DMS153 treated with DMSO at 0.1 percent for 48 hours (cell line): ENCODE measurements around the gene PDCL2.

Experiments used
- DNase-seq: peaks from one replicate; lab custom pipeline; 2025; ENCODE audit not compliant: unreplicated experiment; lab: John Stamatoyannopoulos, UW

Gene PDCL2

DNA sequence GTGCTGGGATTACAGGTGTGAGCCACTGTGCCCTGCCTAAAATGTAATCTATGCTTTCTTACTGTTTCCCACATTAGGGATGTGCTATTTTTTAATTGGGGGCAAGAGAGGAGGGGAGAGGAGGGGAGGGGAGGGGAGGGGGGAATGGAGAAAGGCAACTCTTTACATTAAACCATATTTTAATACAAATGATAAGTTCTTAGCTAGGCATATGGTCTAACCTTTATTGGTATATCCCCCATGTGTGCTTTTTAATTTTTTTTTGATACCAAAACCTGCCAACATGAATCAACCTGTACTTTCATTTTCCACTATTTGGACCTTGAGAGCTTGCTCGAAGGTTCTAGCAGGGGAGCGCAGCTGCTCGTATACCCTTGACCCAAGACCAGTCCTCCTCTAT lies 51.8 kb downstream of the PDCL2 start:
- DNase-seq, result no peak

DNA sequence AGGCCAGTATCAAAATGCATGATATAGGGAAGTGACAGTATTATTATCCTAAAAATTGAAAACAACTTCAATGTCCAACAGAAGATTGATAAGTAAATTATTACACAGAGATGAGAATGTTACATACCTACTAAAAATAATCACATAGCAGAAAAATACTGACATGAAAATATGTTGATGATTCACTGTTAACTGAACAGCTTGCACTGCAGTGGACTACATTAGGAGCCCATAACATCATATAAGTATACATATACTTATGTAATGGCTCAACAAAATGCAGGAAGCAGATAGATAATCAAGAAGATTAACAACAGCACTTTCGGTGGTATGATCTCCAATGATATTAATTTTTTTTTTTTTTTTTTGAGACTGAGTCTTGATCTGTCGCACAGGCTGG lies 52.4 kb downstream of the PDCL2 start:
- DNase-seq, result no peak

DNA sequence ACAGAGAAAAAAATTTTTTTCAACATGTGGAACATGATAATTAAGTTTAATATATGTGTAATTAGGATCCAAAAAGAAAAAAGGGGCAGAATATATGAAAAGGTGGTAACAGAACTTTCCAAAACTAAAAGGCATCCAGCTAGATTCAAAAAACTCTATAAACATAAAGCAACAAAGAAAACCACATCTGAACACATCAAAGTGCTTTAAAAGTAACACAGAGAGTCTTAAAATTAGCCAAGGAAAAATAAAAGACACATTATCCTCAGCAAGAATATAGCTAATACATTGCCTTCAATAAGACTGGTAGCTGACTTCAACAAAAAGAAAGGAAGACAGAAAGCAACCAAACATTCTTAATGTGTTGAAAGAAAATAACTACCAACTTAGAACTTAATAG lies 53.5 kb downstream of the PDCL2 start:
- DNase-seq, result no peak

DNA sequence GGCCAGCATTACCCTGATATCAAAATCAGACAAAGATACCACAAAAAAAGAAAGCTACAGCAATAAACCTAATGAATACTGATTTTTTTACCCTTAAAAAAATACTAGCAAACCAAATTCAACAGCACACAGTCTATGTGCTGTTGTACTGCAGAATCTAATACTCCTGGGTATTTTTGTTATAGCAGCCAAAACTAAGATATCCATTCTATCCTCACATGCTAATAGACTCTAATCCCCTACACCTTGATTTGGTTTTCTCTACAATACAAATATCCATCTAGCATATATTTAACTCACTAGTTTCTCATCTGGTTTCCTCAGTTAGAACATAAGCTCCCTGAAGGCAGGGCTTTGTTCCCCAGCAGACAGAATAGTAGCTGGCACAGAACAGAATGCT lies 57.7 kb downstream of the PDCL2 start:
- DNase-seq, result no peak

DNA sequence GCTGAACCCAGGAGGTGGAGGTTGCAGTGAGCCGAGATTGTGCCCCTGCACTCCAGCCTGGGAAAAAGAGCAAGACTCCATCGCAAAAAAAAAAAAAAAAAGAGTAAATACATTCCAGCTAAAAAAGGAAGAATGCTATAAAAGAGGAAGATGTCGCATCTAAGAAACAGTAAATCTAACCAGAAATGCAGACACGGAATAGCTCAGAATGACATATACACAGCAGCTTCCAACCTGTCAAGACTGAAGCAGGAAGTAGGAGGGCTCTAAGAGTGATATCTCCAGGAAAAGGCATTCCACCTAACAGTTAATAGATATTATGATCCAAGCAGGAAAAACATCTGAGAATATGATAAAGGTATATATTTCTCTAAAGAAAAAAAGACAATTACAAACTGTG lies 61.4 kb downstream of the PDCL2 start:
- no peak for DNase-seq

DNA sequence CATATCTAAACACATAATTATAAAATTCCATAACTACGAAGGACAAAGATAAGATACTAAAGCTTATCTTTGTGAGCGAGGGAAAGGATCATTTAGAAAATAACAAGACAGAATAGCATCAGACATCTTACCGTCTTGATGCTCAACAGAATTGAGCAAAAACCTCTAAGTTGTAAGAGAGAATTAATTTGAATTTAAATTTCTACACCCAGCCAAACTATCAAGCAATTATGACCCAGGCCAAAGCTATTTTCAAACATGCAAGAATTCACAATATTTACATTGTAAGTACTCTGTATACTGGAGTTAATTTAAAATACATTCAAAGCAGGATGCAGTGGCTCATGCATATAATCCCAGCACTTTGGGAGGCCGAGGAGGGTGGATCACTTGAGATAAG lies 61.9 kb downstream of the PDCL2 start:
- DNase-seq, result no peak

DNA sequence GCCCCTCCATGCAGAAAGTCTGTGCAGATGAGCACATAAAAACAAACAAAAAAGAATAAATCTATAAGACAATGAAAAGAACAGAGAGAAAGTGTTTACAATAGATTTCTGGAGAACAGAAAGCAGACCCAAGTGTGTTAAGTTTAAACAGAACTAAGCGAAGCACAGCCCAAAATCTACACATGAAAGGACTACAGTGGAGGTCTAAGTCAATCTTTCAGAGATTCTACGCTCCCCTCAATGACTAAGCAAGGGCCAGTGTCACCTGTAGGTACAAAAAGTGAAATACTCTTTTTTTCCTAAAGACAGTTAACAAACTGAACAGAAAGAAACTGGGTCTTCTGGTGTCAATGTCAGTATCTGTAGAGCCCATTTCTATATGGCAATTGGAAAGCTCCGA lies 63.6 kb downstream of the PDCL2 start:
- DNase-seq, result no peak

DNA sequence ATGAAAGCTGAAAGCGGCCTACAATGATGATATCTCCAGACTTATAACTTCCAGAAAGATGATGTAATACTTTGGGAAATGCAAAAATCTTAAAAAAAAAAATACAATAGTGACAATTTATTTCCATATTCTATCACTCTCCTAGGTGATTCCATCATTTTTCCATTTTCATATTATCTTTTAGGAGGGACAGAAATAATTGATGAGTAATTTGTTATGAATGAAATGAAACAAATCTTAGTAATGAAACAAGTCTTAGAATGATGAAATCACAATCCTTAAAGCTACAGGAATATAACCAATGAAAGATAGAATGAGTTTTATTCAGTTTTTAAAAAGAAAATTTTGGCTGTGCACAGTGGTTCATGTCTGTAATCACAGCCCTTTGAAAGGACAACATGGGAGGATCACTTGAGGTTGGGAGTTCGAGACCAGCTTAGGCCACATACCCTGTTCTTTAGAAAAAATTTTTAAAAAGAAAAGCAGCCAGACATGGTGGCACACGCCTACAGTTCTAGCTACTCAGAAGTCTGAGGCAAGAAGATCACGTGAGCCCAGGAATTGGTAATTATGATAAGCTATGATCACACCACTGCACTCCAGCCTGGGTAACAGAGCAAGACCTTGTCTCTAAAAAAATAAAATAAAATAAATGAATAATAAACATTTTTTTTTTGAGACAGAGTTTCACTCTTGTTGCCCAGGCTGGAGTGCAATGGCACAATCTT lies 67.0 kb downstream of the PDCL2 start:
- DNase-seq, result no peak

DNA sequence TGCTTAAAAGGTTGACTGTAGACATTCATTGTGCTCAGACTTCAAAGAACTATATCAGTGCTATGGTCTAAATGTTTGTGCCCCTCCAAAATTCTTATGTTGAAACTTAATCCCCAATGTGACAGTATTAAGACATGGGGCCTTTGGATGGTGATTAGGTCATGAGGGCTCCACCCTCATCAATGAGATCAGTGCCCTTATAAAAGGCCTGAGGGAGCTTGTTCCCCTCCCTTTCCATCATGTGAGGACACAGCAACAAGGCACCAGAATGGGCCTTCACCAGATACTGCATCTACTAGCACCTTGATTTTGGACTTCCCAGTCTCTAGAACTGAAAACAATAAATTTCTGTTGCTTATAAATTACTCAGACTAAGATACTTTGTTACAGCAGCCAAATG lies 73.6 kb downstream of the PDCL2 start:
- DNase-seq, result no peak

DNA sequence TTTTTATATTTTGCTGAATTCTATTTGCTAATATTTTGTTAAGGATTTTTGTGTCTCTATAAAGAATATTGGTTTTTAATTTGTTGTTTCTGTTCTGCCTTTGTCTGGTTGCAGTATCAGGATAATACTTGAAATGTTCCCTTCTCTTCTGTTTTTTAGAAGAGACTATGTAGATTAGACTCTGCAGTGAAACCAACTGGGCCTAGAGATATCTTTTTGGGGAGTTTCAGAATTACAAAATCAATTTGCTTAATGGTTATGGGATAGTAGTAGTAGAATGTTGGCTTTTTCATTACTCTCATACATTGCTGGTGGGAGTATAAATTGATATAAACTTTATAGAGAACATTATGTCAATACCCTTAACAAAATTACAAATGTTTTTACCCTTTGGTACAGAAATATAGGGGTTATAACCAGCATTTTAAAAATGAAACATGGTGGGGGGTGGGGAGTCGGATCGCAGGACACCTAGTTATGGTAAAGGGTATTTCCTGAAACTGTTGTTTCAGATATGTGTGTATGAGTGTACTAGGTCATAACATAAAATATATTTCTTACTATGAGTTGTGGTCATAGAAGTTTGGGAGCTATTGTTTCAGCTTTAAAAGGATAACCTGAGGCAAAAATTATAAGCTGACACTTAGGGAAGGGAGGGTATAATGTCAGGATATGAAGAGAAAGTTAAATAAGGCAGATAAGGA lies 74.4 kb downstream of the PDCL2 start:
- no peak for DNase-seq

DNA sequence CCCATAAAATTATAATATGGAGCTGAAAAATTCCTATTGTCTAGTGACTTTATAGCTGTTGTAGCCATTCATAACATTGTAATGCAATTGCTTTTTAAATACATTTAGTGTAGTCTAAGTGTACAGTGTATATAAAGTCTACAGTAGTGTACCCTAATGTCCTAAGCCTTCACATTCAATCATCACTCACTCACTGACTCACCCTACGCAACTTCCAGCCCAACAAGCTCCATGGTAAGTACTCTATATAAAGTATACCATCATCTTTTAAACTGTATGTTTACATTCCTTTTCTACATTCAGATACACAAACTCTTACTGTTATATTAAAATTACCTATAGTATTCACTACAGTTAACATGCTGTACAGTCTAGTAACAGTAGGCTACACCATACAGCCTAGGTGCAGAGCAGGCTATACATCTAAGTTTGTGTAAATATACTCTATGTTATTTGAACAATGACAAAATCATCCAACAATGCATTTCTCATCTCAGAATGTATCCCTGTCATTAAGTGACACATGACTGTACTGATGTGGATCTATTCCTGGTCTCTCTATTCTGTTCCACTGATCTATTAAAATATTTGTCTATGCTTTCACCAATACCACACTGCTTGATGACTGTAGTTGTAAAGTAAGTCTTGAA lies 79.0 kb downstream of the PDCL2 start:
- no peak for DNase-seq

DNA sequence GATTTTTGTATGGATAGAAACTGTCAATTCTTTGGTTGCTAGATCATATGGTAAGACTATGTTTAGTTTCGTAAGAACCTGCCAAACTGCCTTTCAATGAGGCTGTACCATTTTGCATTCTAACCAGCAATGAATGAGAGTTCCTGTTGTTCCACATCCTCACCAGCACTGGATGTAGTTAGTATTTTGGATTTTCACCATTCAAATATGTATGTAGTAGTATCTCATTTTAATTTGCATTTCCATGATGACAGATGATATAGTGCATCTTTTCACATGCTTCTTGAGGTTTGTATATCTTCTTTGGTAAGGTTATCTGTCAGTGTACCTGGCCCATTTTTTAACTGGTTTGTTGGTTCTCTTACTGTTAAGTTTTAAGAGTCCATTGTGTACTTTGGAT lies 80.0 kb downstream of the PDCL2 start:
- no peak for DNase-seq

DNA sequence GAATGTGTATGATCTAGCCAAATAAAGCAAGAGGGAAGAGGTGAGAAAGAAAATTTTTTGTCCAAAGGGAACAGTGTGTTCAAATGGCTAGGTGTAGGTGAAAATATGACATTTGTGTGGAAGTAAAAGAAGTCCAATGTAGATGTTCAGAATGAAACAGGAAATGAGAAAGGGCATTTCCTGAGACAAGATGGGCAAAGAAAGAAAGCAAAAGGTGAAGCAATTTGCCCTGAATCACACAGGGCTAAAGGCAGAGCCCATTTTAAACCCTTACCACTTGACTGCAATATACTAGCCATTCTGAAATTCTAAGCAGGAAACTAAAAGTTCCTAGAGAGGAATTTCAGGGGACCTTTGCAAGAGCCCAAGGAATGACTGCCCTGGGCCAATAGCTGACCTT lies 81.4 kb downstream of the PDCL2 start:
- no peak for DNase-seq

DNA sequence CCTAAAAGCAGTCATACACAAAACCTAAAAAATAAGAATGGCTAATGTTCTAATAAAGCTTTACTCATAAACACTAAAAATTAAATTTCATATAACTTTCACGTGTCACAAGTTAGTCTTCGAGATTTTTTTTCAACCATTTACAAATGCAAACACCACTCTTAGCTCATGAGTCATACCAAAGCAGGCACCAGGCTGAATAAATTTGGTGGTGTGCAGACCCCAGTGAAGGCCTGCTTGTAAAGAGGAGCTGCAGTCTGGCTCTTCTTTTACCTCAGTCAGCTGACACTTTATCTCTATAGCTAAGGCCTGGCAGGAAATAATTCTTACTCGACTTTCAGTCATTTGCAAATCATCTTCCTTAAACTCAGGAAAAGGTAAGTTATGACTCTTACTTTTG lies 82.8 kb downstream of the PDCL2 start:
- DNase-seq, result no peak

DNA sequence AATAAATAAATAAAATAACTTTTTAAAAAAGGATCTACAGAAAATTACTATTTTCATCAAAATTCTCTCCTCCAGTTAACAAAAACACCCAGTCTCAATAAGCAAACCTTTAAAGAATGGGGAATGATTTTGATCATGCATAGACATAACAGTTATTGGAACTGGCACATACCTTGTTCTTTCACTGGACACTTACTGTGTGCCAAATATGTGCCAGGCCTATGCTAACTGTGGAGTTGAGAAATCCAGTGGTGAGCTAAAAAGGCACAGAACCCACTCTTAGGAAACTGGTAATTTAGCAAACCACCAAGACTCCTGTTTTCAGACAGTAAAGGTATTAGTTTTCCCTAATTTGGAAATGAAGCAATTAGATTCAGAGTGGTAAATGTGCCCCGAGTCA lies 84.4 kb downstream of the PDCL2 start:
- no peak for DNase-seq
